K562 (cell line): ENCODE results near the gene UVRAG. TPM values are rescaled to one million over a fixed set of nuclear protein-coding genes. Genes with fewer than 3 reads are reported as not detected.

Experiments
- ATAC-seq: fragments of 200-7000 bp; cut with Tn5 transposase; 3 replicates; pipeline ENCODE4 v1.9.1; 2020; ENCODE audit warnings: moderate library complexity
- BruUV-seq: library from RNA; stranded (reverse); fragments of 400-500 nt; replicated peaks from 2 replicates; lab custom pipeline; 2021; lab: Mats Ljungman, UMichigan
- CTCF ChIA-PET: fragments of 300-600 bp; formaldehyde crosslinking; extraction: SDS; loops from one replicate; lab custom pipeline; 2021; ENCODE audit warnings: low intra/inter-chr PET ratio; lab: Yijun Ruan, JAX
- POLR2A ChIA-PET: fragments of 300-600, 350-650 bp; sonication (Branson Sonifier 250); formaldehyde crosslinking; extraction: SDS; loops from one replicate; lab custom pipeline; 2021; ENCODE audit warnings: antibody characterized with exemption, inconsistent platforms; lab: Yijun Ruan, JAX
- DNase-seq, 4 experiments: peaks; one replicate each; pipeline versions ENCODE4 v3.0.0 to v3.0.0-alpha.2; 2011 to 2018; ENCODE audit warnings: low spot score in 3 of 4, mixed read lengths in 3 of 4; ENCODE audit errors: extremely low read depth in 1 of 4
- FAIRE-seq: peaks from 2 replicates; lab custom pipeline; 2011; peaks lifted over from hg19 to GRCh38; lab: Jason Lieb, UNC
- H2AFZ ChIP-seq: 2 replicates; pipeline ENCODE4 v1.6.0; 2011; ENCODE audit warnings: low read depth, low read length, control low read depth, inconsistent platforms
- H3K27ac ChIP-seq: fragments of 200-600 bp; 3 replicates; pipeline ENCODE4 v1.8.0; 2011; ENCODE audit warnings: low read depth, mild to moderate bottlenecking, control low read depth, inconsistent platforms, low read length, moderate library complexity, mixed read lengths; ENCODE audit errors: extremely low read depth
- H3K27me3 ChIP-seq, 2 experiments: fragments of 300-600 bp in 1 of 2; 2 replicates in 1 of 2; 3 replicates in 1 of 2; pipeline versions ENCODE4 v1.6.0 to v1.8.0; 2011; ENCODE audit warnings: inconsistent platforms in 2 of 2, low read length in 2 of 2, mild to moderate bottlenecking in 1 of 2, mixed read lengths in 1 of 2, moderate library complexity in 1 of 2; ENCODE audit not compliant: control insufficient read depth in 2 of 2, insufficient read depth in 2 of 2
- H3K36me3 ChIP-seq: fragments of 300-600 bp; 3 replicates; pipeline ENCODE4 v1.8.0; 2011; ENCODE audit warnings: mild to moderate bottlenecking, low read length, inconsistent platforms; ENCODE audit not compliant: control insufficient read depth, insufficient read depth
- H3K4me1 ChIP-seq, 2 experiments: fragments of 200-600 bp in 1 of 2; replicated peaks in 1 of 2; 2 replicates in 1 of 2; 3 replicates in 1 of 2; pipeline versions ENCODE4 v1.5.1 to v1.8.0; 2011; ENCODE audit warnings: inconsistent platforms in 2 of 2, low read length in 2 of 2, mild to moderate bottlenecking in 1 of 2, mixed read lengths in 1 of 2, moderate library complexity in 1 of 2; ENCODE audit not compliant: control insufficient read depth in 2 of 2, insufficient read depth in 2 of 2
- H3K4me2 ChIP-seq: 2 replicates; pipeline ENCODE4 v1.6.1; 2011; ENCODE audit warnings: low read length, control low read depth, inconsistent platforms, mixed read lengths; ENCODE audit not compliant: insufficient read depth
- H3K4me3 ChIP-seq: fragments of 200-600 bp; sonication (generic), shearing (Covaris generic); 2 replicates; pipeline ENCODE4 v1.5.1; 2016; ENCODE audit warnings: control low read depth, inconsistent platforms
- H3K79me2 ChIP-seq: fragments of 200-600 bp; 3 replicates; pipeline ENCODE4 v1.8.0; 2011; ENCODE audit warnings: low read length, inconsistent platforms; ENCODE audit not compliant: control insufficient read depth, insufficient read depth
- H3K9ac ChIP-seq, 2 experiments: 2 replicates each; pipeline versions ENCODE4 v1.6.0 to v1.6.1; 2011; ENCODE audit warnings: low read depth in 2 of 2, low read length in 2 of 2, control low read depth in 1 of 2, inconsistent platforms in 1 of 2, mild to moderate bottlenecking in 1 of 2, mixed read lengths in 1 of 2; ENCODE audit not compliant: insufficient read depth in 1 of 2
- H3K9me1 ChIP-seq: one replicate; pipeline ENCODE4 v1.6.0; 2011; ENCODE audit warnings: inconsistent platforms, mild to moderate bottlenecking, low read length, moderate library complexity; ENCODE audit not compliant: control insufficient read depth, insufficient read depth
- H3K9me3 ChIP-seq: replicated peaks from 2 replicates; pipeline ENCODE4 v1.5.1; 2011; ENCODE audit warnings: low read depth, low read length, inconsistent platforms; ENCODE audit not compliant: control insufficient read depth, insufficient read depth
- H4K20me1 ChIP-seq: replicated peaks from 2 replicates; pipeline ENCODE4 v1.6.1; 2011; ENCODE audit warnings: low read length, inconsistent platforms, mixed read lengths; ENCODE audit not compliant: control insufficient read depth, insufficient read depth
- CTCF ChIP-seq, 3 experiments: IDR thresholded peaks in 2 of 3; conservative IDR thresholded peaks in 1 of 3; 2 replicates each; pipeline ENCODE4 v1.5.1; 2011 to 2012; ENCODE audit warnings: low read length in 3 of 3, mild to moderate bottlenecking in 3 of 3, control low read depth in 2 of 3, improper control_type of control experiment in 1 of 3, inconsistent platforms in 1 of 3, low read depth in 1 of 3, mixed read lengths in 1 of 3, moderate library complexity in 1 of 3; ENCODE audit not compliant: insufficient read depth in 2 of 3
- RAD21 ChIP-seq, 2 experiments: fragments of 250-450 bp in 1 of 2; fragments of 450-650 bp in 1 of 2; sonication (Bioruptor Pico) in 1 of 2; formaldehyde crosslinking in 1 of 2; IDR thresholded peaks in 1 of 2; conservative IDR thresholded peaks in 1 of 2; 2 replicates each; pipeline versions ENCODE4 v1.4.0 to v1.8.0; 2020 to 2022; ENCODE audit warnings: mild to moderate bottlenecking in 2 of 2, moderate library complexity in 1 of 2
- ZNF175 ChIP-seq: fragments of 200-800 bp; sonication (Bioruptor generic); IDR thresholded peaks from 2 replicates; pipeline ENCODE4 v1.6.1; 2016; ENCODE audit warnings: low read depth, mild to moderate bottlenecking, missing genetic modification characterization, missing compliant biosample characterization
- ZSCAN32 ChIP-seq: fragments of 450-650 bp; formaldehyde crosslinking; IDR thresholded peaks from 2 replicates; pipeline ENCODE4 v1.4.0; 2020; ENCODE audit warnings: mild to moderate bottlenecking, moderate library complexity
- WGBS: fragments of 100-300 bp; shearing (Covaris generic); methylation state at CpG from one replicate; pipeline ENCODE4 v1.1.6; 2016; ENCODE audit warnings: low coverage, mixed read lengths; ENCODE audit not compliant: insufficient coverage; ENCODE audit errors: missing lambda C conversion rate; 5-methylcytosine and 5-hydroxymethylcytosine counted together
- in situ Hi-C: fragments of 300-500 bp; cut with MboI; formaldehyde crosslinking; loops from 4 replicates; pipeline ENCODE4 v1.15.0; 2018; ENCODE audit warnings: inconsistent platforms, mixed read lengths
- intact Hi-C: fragments of 100-400 bp; cut with micrococcal nuclease; formaldehyde crosslinking; loops from 2 replicates; pipeline ENCODE4 v1.14.2; 2022
- polyA plus RNA-seq, 8 experiments: library from polyadenylated mRNA; depleted of rRNA in 4 of 8; stranded (reverse) in 5 of 8; unstranded in 3 of 8; fragments of >200 nt; fragmentation: Nextera tagmentation in 2 of 8; fragmentation: Illumina TruSeq in 1 of 8; extraction: Ambion mirVana in 2 of 8; extraction: Trizol in 1 of 8; gene quantifications; 2 replicates each; pipeline versions ENCODE4 v1.2.1 to v1.2.3, GENCODE V29; 2011 to 2014; ENCODE audit warnings: inconsistent platforms in 1 of 8, missing spikeins in 1 of 8
- total RNA-seq, 7 experiments: library from RNA; depleted of rRNA in 6 of 7; stranded (reverse); fragments of >200 nt in 6 of 7; fragmentation: Illumina TruSeq in 2 of 7; extraction: Trizol in 2 of 7; gene quantifications; 2 replicates each; pipeline versions ENCODE4 v1.2.1 to v1.2.3, GENCODE V29; 2011 to 2021; ENCODE audit warnings: low replicate concordance in 1 of 7

The UVRAG gene
- total and polyA plus RNA-seq, 9 of the 15 experiments (the other 6 are each of a cell fraction or from before 2014, with no cell fraction given) = 3.1 to 17.8 (median 12.4) TPM

- TF ChIP-seq ZNF175 = no peak
Measured at GRCh38 chr11:75800136-75800675, 14.8 kb upstream of the UVRAG start (continued).

- H3K36me3 ChIP-seq = no peaks in the 10 kb centered on the region
- no peak overlapping the region for H3K9ac ChIP-seq
- in situ Hi-C loops = no loop called here
- no peaks in the 10 kb centered on the region for H3K79me2 ChIP-seq
- no peak for DNase-seq
- H3K27ac ChIP-seq = no peak overlapping the region
- H3K9me1 ChIP-seq = no peaks in the 10 kb centered on the region
- H3K4me1 ChIP-seq = 0 out of 5 replicates have a peak, but pooled peaks cover 0 to 3% of the 10 kb centered on the region in 2 experiments
- BruUV-seq = no TSS peak
- H3K4me2 ChIP-seq = no peak overlapping the region
- no peaks in the 10 kb centered on the region; the same call in 1 of the 2 replicates for H4K20me1 ChIP-seq
- intact Hi-C loops = loop anchor here (5.0 kb wide), 1 partner anchor 516 kb away; no protein-coding TSS in a partner anchor
- CTCF ChIA-PET = interaction anchor here (0.7 to 5.3 kb wide), 2 partner anchors 66 to 252 kb away, joined by 3 to 61 read pairs; no protein-coding TSS in a partner anchor
- H2AFZ ChIP-seq = no peak overlapping the region
- no peak; the same call in 2 of the 3 replicates for ATAC-seq
- TF ChIP-seq RAD21 (CRISPR knock-in tag; conservative IDR thresholded peaks at IDR 0.05 in 1 of 2, IDR thresholded peaks at IDR 0.05 in 1 of 2) = peak in 1 of 2 experiments; percentile 40; a peak in 2 of 4 replicates
- no peak for TF ChIP-seq ZSCAN32 (CRISPR knock-in tag)
- TF ChIP-seq CTCF (IDR thresholded peaks at IDR 0.05 in 2 of 3, conservative IDR thresholded peaks at IDR 0.05 in 1 of 3; ENCODE audit: insufficient read depth in 2 of 3, low read depth in 1 of 3, low read length in 3 of 3) = peak in 1 of 3 experiments; percentile 30; a peak in 2 of 6 replicates
- TF ChIP-seq, all 486 proteins: peak for 2
- Histone ChIP-seq H3K4me3 (no peak overlapping the region), H3K9me3 (no peaks in the 10 kb centered on the region), H3K27me3 (0 out of 5 replicates have a peak, but pooled peaks cover 0 to 3% of the 10 kb centered on the region in 2 experiments)
- 43% methylated on average over 6 of the region's 6 CpGs for whole genome bisulfite sequencing
- POLR2A ChIA-PET = interaction anchor here (0.6 kb wide), 2 partner anchors 247 to 425 kb away, joined by 3 read pairs; no protein-coding TSS in a partner anchor
- no peak for FAIRE-seq
Measured at GRCh38 chr11:75800728-75801361, 14.2 kb upstream of the UVRAG start.
